Glutamatergic neuron (in vitro differentiated cells): Measurements from ENCODE around the gene TCTA. TPM values are rescaled to one million over a fixed set of nuclear protein-coding genes. Genes with fewer than 3 reads are reported as not detected.

Source experiments
- DNase-seq: peaks from one replicate; pipeline ENCODE4 v3.0.0; 2022
- H3K27ac Mint-ChIP-seq: one replicate; pipeline ENCODE4 v1.8.0; 2020; ENCODE audit warnings: mild to moderate bottlenecking, mixed read lengths, inconsistent platforms; ENCODE audit not compliant: unreplicated experiment
- H3K27me3 Mint-ChIP-seq: one replicate; pipeline ENCODE4 v1.8.0; 2020; ENCODE audit warnings: mild to moderate bottlenecking, moderate library complexity, mixed read lengths, inconsistent platforms; ENCODE audit not compliant: unreplicated experiment
- H3K36me3 Mint-ChIP-seq: one replicate; pipeline ENCODE4 v1.8.0; 2020; ENCODE audit warnings: mild to moderate bottlenecking, mixed read lengths, inconsistent platforms; ENCODE audit not compliant: unreplicated experiment
- H3K4me1 Mint-ChIP-seq: one replicate; pipeline ENCODE4 v1.8.0; 2020; ENCODE audit warnings: mild to moderate bottlenecking, low read depth, mixed read lengths, inconsistent platforms; ENCODE audit not compliant: unreplicated experiment
- H3K4me3 Mint-ChIP-seq: one replicate; pipeline ENCODE4 v1.8.0; 2020; ENCODE audit warnings: mild to moderate bottlenecking, mixed read lengths, inconsistent platforms; ENCODE audit not compliant: unreplicated experiment
- H3K9me3 Mint-ChIP-seq: one replicate; pipeline ENCODE4 v1.8.0; 2020; ENCODE audit warnings: mild to moderate bottlenecking, moderate library complexity, mixed read lengths, inconsistent platforms; ENCODE audit not compliant: unreplicated experiment
- total RNA-seq: library from RNA; stranded (reverse); fragmentation: NEBNext Ultra II Directional; extraction: Animal tissue kit (Norgen Biotek cat#: 25700); gene quantifications from one replicate; pipeline ENCODE4 v1.2.1, GENCODE V29; 2021; ENCODE audit not compliant: unreplicated experiment
- TF ChIP-seq, protein P1 (sequence below): fragments of 200-600 bp; sonication (generic); IDR thresholded peaks from one replicate; pipeline ENCODE4 v1.5.0; 2021; ENCODE audit not compliant: partially characterized antibody, unreplicated experiment

TCTA gene
- total RNA-seq, 1 donor from 2014 or later = 27.7 TPM

- Mint-ChIP-seq H3K4me3 (peak overlapping the region; percentile 97), H3K4me1 (peaks cover 35% of the 10 kb centered on the region), H3K27ac (no peak overlapping the region), H3K9me3 (peaks cover 11% of the 10 kb centered on the region), H3K36me3 (no peaks in the 10 kb centered on the region), H3K27me3 (peaks cover 2% of the 10 kb centered on the region)
- TF ChIP-seq, protein P1, sequence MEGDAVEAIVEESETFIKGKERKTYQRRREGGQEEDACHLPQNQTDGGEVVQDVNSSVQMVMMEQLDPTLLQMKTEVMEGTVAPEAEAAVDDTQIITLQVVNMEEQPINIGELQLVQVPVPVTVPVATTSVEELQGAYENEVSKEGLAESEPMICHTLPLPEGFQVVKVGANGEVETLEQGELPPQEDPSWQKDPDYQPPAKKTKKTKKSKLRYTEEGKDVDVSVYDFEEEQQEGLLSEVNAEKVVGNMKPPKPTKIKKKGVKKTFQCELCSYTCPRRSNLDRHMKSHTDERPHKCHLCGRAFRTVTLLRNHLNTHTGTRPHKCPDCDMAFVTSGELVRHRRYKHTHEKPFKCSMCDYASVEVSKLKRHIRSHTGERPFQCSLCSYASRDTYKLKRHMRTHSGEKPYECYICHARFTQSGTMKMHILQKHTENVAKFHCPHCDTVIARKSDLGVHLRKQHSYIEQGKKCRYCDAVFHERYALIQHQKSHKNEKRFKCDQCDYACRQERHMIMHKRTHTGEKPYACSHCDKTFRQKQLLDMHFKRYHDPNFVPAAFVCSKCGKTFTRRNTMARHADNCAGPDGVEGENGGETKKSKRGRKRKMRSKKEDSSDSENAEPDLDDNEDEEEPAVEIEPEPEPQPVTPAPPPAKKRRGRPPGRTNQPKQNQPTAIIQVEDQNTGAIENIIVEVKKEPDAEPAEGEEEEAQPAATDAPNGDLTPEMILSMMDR = no peak
- peak; percentile 64 for DNase-seq
Measured at GRCh38 chr3:49411535-49411967, 672 bp upstream of the TCTA start.

- peaks cover 2% of the 10 kb centered on the region for H3K27me3 Mint-ChIP-seq
- peak overlapping the region; percentile 87 for H3K4me3 Mint-ChIP-seq
- TF ChIP-seq, protein P1 = no peak
- peaks cover 36% of the 10 kb centered on the region for H3K4me1 Mint-ChIP-seq
- no peaks in the 10 kb centered on the region for H3K36me3 Mint-ChIP-seq
- DNase-seq = no peak
- peak overlapping the region; percentile 94 for H3K27ac Mint-ChIP-seq
- H3K9me3 Mint-ChIP-seq = peaks cover 11% of the 10 kb centered on the region
Measured at GRCh38 chr3:49412632-49413337, 562 bp downstream of the TCTA start.

GRCh38 chr3:49413338-49413734, 1.1 kb downstream of the TCTA start:
- TF ChIP-seq, protein P1 = no peak
- H3K36me3 Mint-ChIP-seq = no peaks in the 10 kb centered on the region
- H3K4me1 Mint-ChIP-seq = peaks cover 39% of the 10 kb centered on the region
- H3K9me3 Mint-ChIP-seq = peaks cover 11% of the 10 kb centered on the region
- DNase-seq = no peak
- H3K4me3 Mint-ChIP-seq = peak overlapping the region; percentile 87
- H3K27ac Mint-ChIP-seq = peak overlapping the region; percentile 12
- H3K27me3 Mint-ChIP-seq = peaks cover 2% of the 10 kb centered on the region

DNA sequence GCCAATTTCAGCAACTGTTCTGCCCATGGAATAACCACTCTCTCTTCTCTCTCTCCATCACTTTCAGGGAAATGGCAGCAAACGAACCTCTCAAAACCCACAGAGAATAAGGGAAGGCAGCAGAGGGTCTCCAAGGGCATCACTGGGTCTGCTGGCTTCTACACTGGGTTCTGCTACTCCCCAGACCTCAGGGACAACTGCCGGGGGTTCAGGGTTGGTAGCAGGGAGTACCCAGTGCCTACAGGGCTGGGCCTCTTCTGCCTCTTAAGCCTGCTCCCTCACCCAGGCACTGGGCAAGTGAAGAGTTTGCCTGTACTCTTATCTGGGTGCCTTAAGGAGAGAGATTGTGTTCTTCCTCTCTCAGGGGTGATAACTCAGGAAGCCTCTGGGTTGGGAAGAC, 2.5 kb downstream of the TCTA start:
- TF ChIP-seq, protein P1 = no peak
- Mint-ChIP-seq H3K36me3 (no peaks in the 10 kb centered on the region), H3K4me3 (no peak overlapping the region), H3K27me3 (peaks cover 2% of the 10 kb centered on the region), H3K27ac (no peak overlapping the region), H3K9me3 (peaks cover 11% of the 10 kb centered on the region), H3K4me1 (peaks cover 32% of the 10 kb centered on the region)
- DNase-seq = no peak

DNA sequence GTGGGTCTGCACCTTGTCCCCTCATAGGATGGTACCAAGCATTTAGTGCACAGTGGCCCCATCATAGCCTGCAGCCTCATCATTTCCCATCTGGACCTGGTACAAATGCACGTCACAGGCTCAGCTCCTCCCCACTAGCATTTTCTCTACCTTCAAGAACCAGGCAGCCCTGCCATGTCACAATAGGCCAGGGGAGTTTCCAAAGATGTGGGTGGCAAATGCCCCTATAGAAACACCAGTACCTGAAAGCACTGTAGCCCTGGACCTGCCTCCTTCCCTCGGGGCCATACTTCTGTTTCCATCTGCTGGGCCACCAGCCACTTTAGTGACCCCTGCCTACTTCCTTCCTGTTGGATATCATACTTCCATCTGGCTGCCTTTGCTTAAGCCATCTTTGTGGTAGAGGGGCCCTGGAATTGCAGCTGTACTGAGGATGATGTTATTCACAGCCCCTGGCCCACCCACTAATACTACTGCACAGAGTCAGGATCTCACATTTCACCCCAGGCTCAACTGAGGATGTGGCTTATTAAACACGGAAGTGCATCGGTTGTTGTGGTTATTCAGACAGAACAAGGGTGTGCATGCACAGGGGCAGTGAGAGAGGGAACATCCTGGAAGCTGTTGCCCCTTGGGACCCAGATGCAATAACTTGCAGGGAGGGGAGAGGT, 3.8 kb downstream of the TCTA start:
- Mint-ChIP-seq H3K27me3 (peaks cover 2% of the 10 kb centered on the region), H3K27ac (peak overlapping the region; percentile 57), H3K4me1 (peaks cover 21% of the 10 kb centered on the region), H3K36me3 (no peaks in the 10 kb centered on the region), H3K9me3 (peaks cover 6% of the 10 kb centered on the region), H3K4me3 (peak overlapping the region; percentile 2)
- DNase-seq = no peak
- TF ChIP-seq, protein P1 = no peak
